GM12873 (cell line): Measurements from ENCODE around the gene PLA2G4A.

Source experiments
- CTCF ChIP-seq: IDR thresholded peaks from 2 replicates; pipeline ENCODE4 v1.5.1; 2012; ENCODE audit warnings: low read depth, mild to moderate bottlenecking, moderate library complexity, low read length, control low read depth; ENCODE audit not compliant: insufficient read depth; ENCODE audit errors: missing control alignments

Gene PLA2G4A

GRCh38 chr1:186831168-186831567 is 2.4 kb downstream of the PLA2G4A start:
- no peak for TF ChIP-seq CTCF

- TF ChIP-seq CTCF: no peak
Measured at GRCh38 chr1:186834399-186834958, 5.7 kb downstream of the PLA2G4A start.

- TF ChIP-seq CTCF: no peak
Measured at GRCh38 chr1:186835448-186835847, 6.7 kb downstream of the PLA2G4A start.

GRCh38 chr1:186837806-186838205 is 9.1 kb downstream of the PLA2G4A start:
- TF ChIP-seq CTCF: no peak

GRCh38 chr1:186838380-186839040 is 9.8 kb downstream of the PLA2G4A start:
- no peak for TF ChIP-seq CTCF

- TF ChIP-seq CTCF: no peak
Measured at GRCh38 chr1:186839041-186839400, 10.3 kb downstream of the PLA2G4A start.

GRCh38 chr1:186841599-186841998 is 12.8 kb downstream of the PLA2G4A start:
- no peak for TF ChIP-seq CTCF
